ENCODE measurements around the gene HMX1.

DNA sequence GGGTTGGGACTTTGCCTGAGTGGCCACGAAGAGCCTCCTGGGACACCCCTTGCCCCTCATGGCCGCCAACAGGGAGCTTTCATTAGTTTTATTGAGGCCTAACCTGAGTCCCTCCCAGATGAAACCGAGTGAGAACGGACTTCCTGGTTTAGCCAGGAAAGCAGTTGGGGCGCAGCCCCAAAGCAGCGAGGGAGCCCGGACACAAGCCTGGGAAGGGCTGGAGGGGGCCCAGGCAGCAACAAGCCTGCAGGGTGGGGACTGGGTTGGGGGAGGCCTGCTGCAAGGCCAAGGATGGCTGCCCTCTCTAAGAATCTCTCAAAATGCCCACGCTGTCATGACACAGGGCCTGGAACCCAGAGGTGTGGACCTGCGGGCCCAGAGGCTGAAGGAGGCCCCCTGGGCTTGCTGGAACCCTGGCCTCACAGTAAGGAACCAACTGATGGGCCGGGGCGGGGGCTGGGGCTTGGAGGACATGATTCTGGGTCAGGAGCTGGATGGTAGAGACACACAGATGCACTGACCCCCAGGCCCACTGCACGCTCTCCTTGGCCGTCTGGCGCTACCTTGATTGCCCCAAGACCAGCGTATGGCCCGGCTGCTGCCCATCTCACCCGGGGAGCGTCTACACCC lies 5.8 kb downstream of the HMX1 start:
- TF ChIP-seq, protein P1, sequence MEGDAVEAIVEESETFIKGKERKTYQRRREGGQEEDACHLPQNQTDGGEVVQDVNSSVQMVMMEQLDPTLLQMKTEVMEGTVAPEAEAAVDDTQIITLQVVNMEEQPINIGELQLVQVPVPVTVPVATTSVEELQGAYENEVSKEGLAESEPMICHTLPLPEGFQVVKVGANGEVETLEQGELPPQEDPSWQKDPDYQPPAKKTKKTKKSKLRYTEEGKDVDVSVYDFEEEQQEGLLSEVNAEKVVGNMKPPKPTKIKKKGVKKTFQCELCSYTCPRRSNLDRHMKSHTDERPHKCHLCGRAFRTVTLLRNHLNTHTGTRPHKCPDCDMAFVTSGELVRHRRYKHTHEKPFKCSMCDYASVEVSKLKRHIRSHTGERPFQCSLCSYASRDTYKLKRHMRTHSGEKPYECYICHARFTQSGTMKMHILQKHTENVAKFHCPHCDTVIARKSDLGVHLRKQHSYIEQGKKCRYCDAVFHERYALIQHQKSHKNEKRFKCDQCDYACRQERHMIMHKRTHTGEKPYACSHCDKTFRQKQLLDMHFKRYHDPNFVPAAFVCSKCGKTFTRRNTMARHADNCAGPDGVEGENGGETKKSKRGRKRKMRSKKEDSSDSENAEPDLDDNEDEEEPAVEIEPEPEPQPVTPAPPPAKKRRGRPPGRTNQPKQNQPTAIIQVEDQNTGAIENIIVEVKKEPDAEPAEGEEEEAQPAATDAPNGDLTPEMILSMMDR (conservative IDR thresholded peaks at IDR 0.05; ENCODE audit: low read depth, low read length): no peak
- no peak for TF ChIP-seq EZH2phosphoT487 (IDR thresholded peaks at IDR 0.05; ENCODE audit: borderline replicate concordance, low read length)
- no peak for TF ChIP-seq EZH2 (IDR thresholded peaks at IDR 0.05; ENCODE audit: low read length, unreplicated experiment)
